Liver (tissue), 10 donors: ENCODE results near the gene C12orf76. TPM values are rescaled to one million over a fixed set of nuclear protein-coding genes. Genes with fewer than 3 reads are reported as not detected.

ENCODE experiments used
- DNase-seq: peaks from one replicate; pipeline ENCODE4 v3.0.0-alpha.2; 2017; ENCODE audit warnings: low spot score
- H3K27ac ChIP-seq, 2 donors: one replicate each; pipeline ENCODE4 v1.7.0; 2013; ENCODE audit warnings: inconsistent platforms in 2 of 2, low read length in 2 of 2, control low read depth in 1 of 2, low read depth in 1 of 2, mild to moderate bottlenecking in 1 of 2
- H3K27me3 ChIP-seq, 4 donors: one replicate each; pipeline versions ENCODE4 v1.6.1 to v1.7.0; 2013; ENCODE audit warnings: low read length in 3 of 4, inconsistent platforms in 1 of 4, mild to moderate bottlenecking in 1 of 4, moderate library complexity in 1 of 4; ENCODE audit not compliant: control insufficient read depth in 4 of 4, insufficient read depth in 4 of 4
- H3K36me3 ChIP-seq, 4 donors: one replicate each; pipeline versions ENCODE4 v1.6.1 to v1.7.0; 2013; ENCODE audit warnings: low read length in 3 of 4, mild to moderate bottlenecking in 3 of 4, low read depth in 1 of 4, moderate library complexity in 1 of 4; ENCODE audit not compliant: control insufficient read depth in 4 of 4, insufficient read depth in 3 of 4
- H3K4me1 ChIP-seq, 4 donors: one replicate each; pipeline versions ENCODE4 v1.6.1 to v1.7.0; 2013; ENCODE audit warnings: low read length in 3 of 4, mild to moderate bottlenecking in 3 of 4, moderate library complexity in 1 of 4; ENCODE audit not compliant: control insufficient read depth in 4 of 4, insufficient read depth in 4 of 4
- H3K4me3 ChIP-seq, 3 donors: one replicate each; pipeline versions ENCODE4 v1.6.1 to v1.7.0; 2013; ENCODE audit warnings: low read length in 3 of 3, control low read depth in 1 of 3, low read depth in 1 of 3, mild to moderate bottlenecking in 1 of 3
- H3K9ac ChIP-seq, 2 donors: one replicate each; pipeline ENCODE4 v1.7.0; 2013; ENCODE audit warnings: low read length in 2 of 2, mild to moderate bottlenecking in 2 of 2, moderate library complexity in 2 of 2, control low read depth in 1 of 2, low read depth in 1 of 2
- H3K9me3 ChIP-seq, 4 donors: one replicate each; pipeline versions ENCODE4 v1.6.1 to v1.7.0; 2013; ENCODE audit warnings: low read length in 3 of 4; ENCODE audit not compliant: control insufficient read depth in 4 of 4
- ATF3 ChIP-seq: IDR thresholded peaks from 2 replicates; pipeline ENCODE4 v1.6.1; 2016; ENCODE audit warnings: antibody characterized with exemption
- CTCF ChIP-seq: fragments of 150-350 bp; IDR thresholded peaks from 2 replicates; pipeline ENCODE4 v1.5.1; 2017; ENCODE audit warnings: improper control_type of control experiment, low read depth, low read length; ENCODE audit not compliant: missing input control
- EGR1 ChIP-seq, 2 donors: IDR thresholded peaks; 2 replicates each; pipeline ENCODE4 v1.6.1; 2016 to 2018; ENCODE audit warnings: antibody characterized with exemption in 2 of 2, low read depth in 2 of 2
- FOXA1 ChIP-seq: IDR thresholded peaks from 2 replicates; pipeline ENCODE4 v1.6.1; 2016; ENCODE audit warnings: antibody characterized with exemption
- GABPA ChIP-seq, 2 donors: IDR thresholded peaks in 1 of 2; conservative IDR thresholded peaks in 1 of 2; 2 replicates each; pipeline ENCODE4 v1.6.1; 2016; ENCODE audit warnings: antibody characterized with exemption in 2 of 2, mild to moderate bottlenecking in 1 of 2, moderate library complexity in 1 of 2
- HNF4A ChIP-seq, 2 donors: conservative IDR thresholded peaks; 2 replicates each; pipeline ENCODE4 v1.6.1; 2016; ENCODE audit warnings: antibody characterized with exemption in 2 of 2, mild to moderate bottlenecking in 2 of 2
- HNF4G ChIP-seq: IDR thresholded peaks from 2 replicates; pipeline ENCODE4 v1.6.1; 2016; ENCODE audit warnings: antibody characterized with exemption
- JUND ChIP-seq, 2 donors: IDR thresholded peaks; 2 replicates each; pipeline ENCODE4 v1.6.1; 2016; ENCODE audit warnings: antibody characterized with exemption in 2 of 2
- MAX ChIP-seq: IDR thresholded peaks from 2 replicates; pipeline ENCODE4 v1.6.1; 2016; ENCODE audit warnings: antibody characterized with exemption
- NR2F2 ChIP-seq: IDR thresholded peaks from 2 replicates; pipeline ENCODE4 v1.6.1; 2016; ENCODE audit warnings: antibody characterized with exemption
- RAD21 ChIP-seq, 2 donors: IDR thresholded peaks; 2 replicates each; pipeline ENCODE4 v1.6.1; 2016; ENCODE audit warnings: antibody characterized with exemption in 2 of 2, mild to moderate bottlenecking in 2 of 2
- REST ChIP-seq: IDR thresholded peaks from 2 replicates; pipeline ENCODE4 v1.6.1; 2016; ENCODE audit warnings: antibody characterized with exemption, mild to moderate bottlenecking
- YY1 ChIP-seq: IDR thresholded peaks from 2 replicates; pipeline ENCODE4 v1.6.1; 2016; ENCODE audit warnings: antibody characterized with exemption, mild to moderate bottlenecking
- WGBS: extraction: QIAGEN DNeasy Blood & Tissue Kit; methylation state at CpG from one replicate; pipeline ENCODE4 v1.1.7; 2013; 5-methylcytosine and 5-hydroxymethylcytosine counted together
- polyA plus RNA-seq, 2 donors: library from polyadenylated mRNA; stranded (reverse) in 1 of 2; unstranded in 1 of 2; fragments of 200-250 nt in 1 of 2; fragments of >200 nt in 1 of 2; fragmentation: Nextera tagmentation in 1 of 2; extraction: Ambion mirVana in 1 of 2; gene quantifications; one replicate each; pipeline versions ENCODE4 v1.2.1 to v1.2.3, GENCODE V29; 2013 to 2015
- small RNA-seq: library from RNA; depleted of rRNA; stranded (forward); fragments of <200 nt; gene quantifications from one replicate; pipeline ENCODE3, GENCODE V24; 2014
- total RNA-seq, 2 donors: library from RNA; depleted of rRNA; stranded (reverse); fragments of >200 nt; gene quantifications; one replicate each; pipeline ENCODE4 v1.2.3, GENCODE V29; 2014
- donor health status: healthy.
- donor health status: healthy.
- donor health status: healthy.
- donor health status: healthy.
- donor health status: healthy.

Gene C12orf76
- total and polyA plus RNA-seq, 4 donors, result 5.6 to 22.4 (median 6.1) TPM

GRCh38 chr12:109991586-109991985 is 56.7 kb downstream of the C12orf76 start:
- peaks cover 5 to 34% (median 23%) of the 10 kb centered on the region in 4 donors for H3K36me3 ChIP-seq
- no peak overlapping the region for H3K27ac ChIP-seq
- no peak overlapping the region for H3K4me3 ChIP-seq
- H3K9me3 ChIP-seq, result no peaks in the 10 kb centered on the region
- TF ChIP-seq HNF4A (conservative IDR thresholded peaks at IDR 0.05) (no peak), REST (no peak), CTCF (no peak), YY1 (no peak), NR2F2 (no peak), RAD21 (IDR thresholded peaks at IDR 0.05) (no peak), FOXA1 (no peak), EGR1 (IDR thresholded peaks at IDR 0.05; ENCODE audit: low read depth in 2 of 2) (no peak), MAX (no peak), JUND (IDR thresholded peaks at IDR 0.05) (no peak), GABPA (IDR thresholded peaks at IDR 0.05 in 1 of 2, conservative IDR thresholded peaks at IDR 0.05 in 1 of 2) (no peak), HNF4G (no peak), ATF3 (no peak)
- 96% methylated on average over 5 of the region's 5 CpGs for WGBS
- H3K9ac ChIP-seq, result no peak overlapping the region
- peaks cover 0 to 27% (median 14%) of the 10 kb centered on the region in 4 donors for H3K4me1 ChIP-seq
- DNase-seq, result no peak
- H3K27me3 ChIP-seq, result no peaks in the 10 kb centered on the region

Small RNA genes lying within 50 kb of the gene (small RNA-seq; reads per million reads assigned to genes)
- gene AC007546.2, result not detected

Other genes starting within 250 kb of the C12orf76 start
- gene TRPV4, start 215.1 kb downstream of the C12orf76 start, total RNA-seq, result 1 to 10 TPM; 1.3 to 9.6 TPM
- gene TRPV4, start 215.1 kb downstream of the C12orf76 start, polyA plus RNA-seq, result 1 to 10 TPM; 2.9 to 4.9 TPM
- 1 to 10 TPM; 8.5 TPM for gene GLTP, start 168.0 kb downstream of the C12orf76 start, total RNA-seq
- 10 to 100 TPM in 1 of 2 donors, 1 to 10 TPM in 1; 9.0 to 12.8 TPM for gene GLTP, start 168.0 kb downstream of the C12orf76 start, polyA plus RNA-seq
- gene TCHP, start 148.2 kb downstream of the C12orf76 start, total RNA-seq, result 1 to 10 TPM; 5.4 to 9.8 TPM
- gene TCHP, start 148.2 kb downstream of the C12orf76 start, polyA plus RNA-seq, result 1 to 10 TPM; 5.0 to 5.1 TPM
- gene GIT2, start 52.2 kb downstream of the C12orf76 start, total RNA-seq, result 10 to 100 TPM; 22.2 to 30.4 TPM
- gene GIT2, start 52.2 kb downstream of the C12orf76 start, polyA plus RNA-seq, result 10 to 100 TPM in 1 of 2 donors, 1 to 10 TPM in 1; 6.7 to 11.1 TPM
- 10 to 100 TPM; 27.0 to 40.5 TPM for gene ANKRD13A, start 49.1 kb downstream of the C12orf76 start, total RNA-seq
- gene ANKRD13A, start 49.1 kb downstream of the C12orf76 start, polyA plus RNA-seq, result 10 to 100 TPM in 1 of 2 donors, 1 to 10 TPM in 1; 7.0 to 10.5 TPM
- 1 to 10 TPM; 2.4 to 4.9 TPM for gene IFT81, start 75.8 kb upstream of the C12orf76 start, total RNA-seq
- gene IFT81, start 75.8 kb upstream of the C12orf76 start, polyA plus RNA-seq, result 1 to 10 TPM; 1.9 to 3.2 TPM
- 100 to 1,000 TPM in 1 of 2 donors, 10 to 100 TPM in 1; 60.8 to 198 TPM for gene ATP2A2, start 232.7 kb upstream of the C12orf76 start, total RNA-seq
- gene ATP2A2, start 232.7 kb upstream of the C12orf76 start, polyA plus RNA-seq, result 10 to 100 TPM; 20.9 to 74.3 TPM